HepG2 (cell line): ENCODE measurements around the gene GRK4. TPM values are rescaled to one million over a fixed set of nuclear protein-coding genes. Genes with fewer than 3 reads are reported as not detected.

Experiments
- ATAC-seq: fragments of 200-7000 bp; cut with Tn5 transposase; 3 replicates; pipeline ENCODE4 v1.9.1; 2020; ENCODE audit warnings: mild to moderate bottlenecking, moderate library complexity
- BruUV-seq: library from RNA; stranded (reverse); fragments of 400-500 nt; replicated peaks from 2 replicates; lab custom pipeline; 2021; lab: Mats Ljungman, UMichigan
- CTCF ChIA-PET: fragments of 300-600 bp; formaldehyde crosslinking; extraction: SDS; loops from one replicate; lab custom pipeline; 2021; ENCODE audit warnings: low total read pairs, inconsistent platforms, low intra/inter-chr PET ratio; lab: Yijun Ruan, JAX
- POLR2A ChIA-PET: fragments of 350-600 bp; sonication (Branson Sonifier 250); formaldehyde crosslinking; loops from one replicate; lab custom pipeline; 2020; ENCODE audit warnings: antibody characterized with exemption, inconsistent platforms; lab: Yijun Ruan, JAX
- DNase-seq: peaks from one replicate; pipeline ENCODE4 v3.0.0-alpha.2; 2015; ENCODE audit warnings: low spot score
- FAIRE-seq: peaks from 3 replicates; lab custom pipeline; 2011; peaks lifted over from hg19 to GRCh38; lab: Jason Lieb, UNC
- H2AFZ ChIP-seq: one replicate; pipeline ENCODE4 v1.6.1; 2011; ENCODE audit warnings: low read length, inconsistent platforms
- H3K27ac ChIP-seq: fragments of 300-600 bp; 3 replicates; pipeline ENCODE4 v1.8.0; 2011; ENCODE audit warnings: mixed run types, mild to moderate bottlenecking, mixed read lengths, low read length, inconsistent platforms; ENCODE audit not compliant: insufficient read depth; ENCODE audit errors: extremely low read length
- H3K27me3 ChIP-seq, 2 experiments: fragments of 200-600 bp in 1 of 2; 2 replicates in 1 of 2; 3 replicates in 1 of 2; pipeline versions ENCODE4 v1.6.0 to v1.8.0; 2011; ENCODE audit warnings: low read length in 2 of 2, mild to moderate bottlenecking in 2 of 2, moderate library complexity in 2 of 2, inconsistent platforms in 1 of 2; ENCODE audit not compliant: insufficient read depth in 2 of 2, control insufficient read depth in 1 of 2
- H3K36me3 ChIP-seq, 2 experiments: fragments of 200-600 bp in 1 of 2; replicated peaks in 1 of 2; 2 replicates in 1 of 2; 3 replicates in 1 of 2; pipeline versions ENCODE4 v1.5.1 to v1.8.0; 2011; ENCODE audit warnings: low read length in 2 of 2, inconsistent platforms in 1 of 2; ENCODE audit not compliant: insufficient read depth in 2 of 2, control insufficient read depth in 1 of 2
- H3K4me1 ChIP-seq: 2 replicates; pipeline ENCODE4 v1.5.1; 2012; ENCODE audit warnings: low read length, inconsistent platforms; ENCODE audit not compliant: insufficient read depth
- H3K4me2 ChIP-seq: 2 replicates; pipeline ENCODE4 v1.6.0; 2011; ENCODE audit warnings: low read depth, low read length, inconsistent platforms
- H3K4me3 ChIP-seq, 3 experiments: fragments of 200-600 bp in 1 of 3; sonication (generic), shearing (Covaris generic) in 1 of 3; replicated peaks in 1 of 3; 2 replicates each; pipeline ENCODE4 v1.5.1; 2011 to 2016; ENCODE audit warnings: low read length in 3 of 3, inconsistent platforms in 2 of 3, low read depth in 2 of 3, mild to moderate bottlenecking in 2 of 3, control low read depth in 1 of 3, mixed read lengths in 1 of 3; ENCODE audit not compliant: insufficient read depth in 1 of 3
- H3K79me2 ChIP-seq: one replicate; pipeline ENCODE4 v1.6.1; 2011; ENCODE audit warnings: low read length, inconsistent platforms; ENCODE audit not compliant: insufficient read depth
- H3K9ac ChIP-seq: 2 replicates; pipeline ENCODE4 v1.6.0; 2011; ENCODE audit warnings: mild to moderate bottlenecking, low read depth, low read length, inconsistent platforms; ENCODE audit not compliant: insufficient read depth
- H3K9me3 ChIP-seq: 2 replicates; pipeline ENCODE4 v1.5.1; 2012; ENCODE audit warnings: mild to moderate bottlenecking, low read length
- H4K20me1 ChIP-seq: 2 replicates; pipeline ENCODE4 v1.6.0; 2011; ENCODE audit warnings: inconsistent platforms, mild to moderate bottlenecking, low read length, moderate library complexity; ENCODE audit not compliant: insufficient read depth
- CREB1 ChIP-seq, 2 experiments: fragments of 450-650 bp in 1 of 2; IDR thresholded peaks; 2 replicates each; pipeline ENCODE4 v1.6.1; 2016 to 2017; ENCODE audit warnings: control low read depth in 1 of 2, mild to moderate bottlenecking in 1 of 2, missing compliant biosample characterization in 1 of 2, missing genetic modification characterization in 1 of 2
- GATAD2A ChIP-seq: IDR thresholded peaks from 2 replicates; pipeline ENCODE4 v1.6.1; 2016
- MAFF ChIP-seq: IDR thresholded peaks from 2 replicates; pipeline ENCODE4 v1.6.1; 2011; ENCODE audit warnings: low read depth, low read length, improper control_type of control experiment
- MAFK ChIP-seq, 2 experiments: IDR thresholded peaks in 1 of 2; conservative IDR thresholded peaks in 1 of 2; 2 replicates each; pipeline ENCODE4 v1.6.1; 2011; ENCODE audit warnings: improper control_type of control experiment in 2 of 2, low read length in 2 of 2
- NFE2L1 ChIP-seq: sonication (generic); formaldehyde crosslinking; IDR thresholded peaks from 2 replicates; pipeline ENCODE4 v1.4.0; 2020; ENCODE audit warnings: missing genetic modification reagents, mild to moderate bottlenecking, borderline replicate concordance
- NKX3-1 ChIP-seq: sonication (generic); formaldehyde crosslinking; IDR thresholded peaks from 2 replicates; pipeline ENCODE4 v1.5.0; 2020; ENCODE audit warnings: missing genetic modification reagents
- NR0B2 ChIP-seq: sonication (generic); formaldehyde crosslinking; IDR thresholded peaks from 2 replicates; pipeline ENCODE4 v1.4.0; 2020; ENCODE audit warnings: mild to moderate bottlenecking, missing genetic modification reagents
- ZNF430 ChIP-seq: sonication (generic); formaldehyde crosslinking; IDR thresholded peaks from 2 replicates; pipeline ENCODE4 v1.9.0; 2021; ENCODE audit warnings: mild to moderate bottlenecking, missing genetic modification reagents
- ZNF550 ChIP-seq: sonication (generic); formaldehyde crosslinking; IDR thresholded peaks from 2 replicates; pipeline ENCODE4 v1.4.0; 2020; ENCODE audit warnings: mild to moderate bottlenecking, missing genetic modification reagents, borderline replicate concordance
- ZNF629 ChIP-seq: sonication (generic); formaldehyde crosslinking; conservative IDR thresholded peaks from 2 replicates; pipeline ENCODE4 v1.5.0; 2020; ENCODE audit warnings: missing genetic modification reagents
- ZNF652 ChIP-seq: IDR thresholded peaks from 2 replicates; pipeline ENCODE4 v1.6.1; 2016; ENCODE audit warnings: low read depth, borderline replicate concordance
- WGBS: methylation state at CpG from one replicate; pipeline ENCODE4 v1.1.6; 2017; ENCODE audit warnings: low lambda C conversion rate; 5-methylcytosine and 5-hydroxymethylcytosine counted together
- in situ Hi-C: cut with HindIII; loops from 2 replicates; pipeline ENCODE4 v1.10.0; 2017; ENCODE audit warnings: low pct_unique_long_range_greater_than_20kb; ENCODE audit not compliant: extremely low pct_ligation_motif_present
- intact Hi-C: fragments of 100-400 bp; cut with micrococcal nuclease; formaldehyde crosslinking; loops from one replicate; pipeline ENCODE4 v1.10.0; 2022; ENCODE audit not compliant: unreplicated experiment
- polyA plus RNA-seq, 8 experiments: library from polyadenylated mRNA; depleted of rRNA in 3 of 8; stranded (reverse) in 7 of 8; unstranded in 1 of 8; fragments of >200 nt; fragmentation: Illumina TruSeq in 4 of 8; extraction: Trizol in 4 of 8; gene quantifications; 2 replicates each; pipeline versions ENCODE4 v1.2.1 to v1.2.3, GENCODE V29; 2011 to 2016; ENCODE audit warnings: low read depth in 4 of 8, missing spikeins in 1 of 8, mixed read lengths in 1 of 8; ENCODE audit not compliant: insufficient read depth in 1 of 8
- total RNA-seq, 5 experiments: library from RNA; depleted of rRNA; stranded (reverse); fragments of >200 nt; fragmentation: Illumina TruSeq; extraction: Trizol; gene quantifications; 2 replicates each; pipeline ENCODE4 v1.2.3, GENCODE V29; 2016; ENCODE audit warnings: low read depth in 1 of 5
- TF ChIP-seq, protein P1 (sequence below): sonication (generic); formaldehyde crosslinking; IDR thresholded peaks from 2 replicates; pipeline ENCODE4 v1.4.0; 2020; ENCODE audit warnings: missing genetic modification reagents, borderline replicate concordance

GRK4 gene
- total and polyA plus RNA-seq, 2 of the 13 experiments (the other 11 are each of a cell fraction or from before 2014, with no cell fraction given), result 1.8 to 2.0 TPM

DNA sequence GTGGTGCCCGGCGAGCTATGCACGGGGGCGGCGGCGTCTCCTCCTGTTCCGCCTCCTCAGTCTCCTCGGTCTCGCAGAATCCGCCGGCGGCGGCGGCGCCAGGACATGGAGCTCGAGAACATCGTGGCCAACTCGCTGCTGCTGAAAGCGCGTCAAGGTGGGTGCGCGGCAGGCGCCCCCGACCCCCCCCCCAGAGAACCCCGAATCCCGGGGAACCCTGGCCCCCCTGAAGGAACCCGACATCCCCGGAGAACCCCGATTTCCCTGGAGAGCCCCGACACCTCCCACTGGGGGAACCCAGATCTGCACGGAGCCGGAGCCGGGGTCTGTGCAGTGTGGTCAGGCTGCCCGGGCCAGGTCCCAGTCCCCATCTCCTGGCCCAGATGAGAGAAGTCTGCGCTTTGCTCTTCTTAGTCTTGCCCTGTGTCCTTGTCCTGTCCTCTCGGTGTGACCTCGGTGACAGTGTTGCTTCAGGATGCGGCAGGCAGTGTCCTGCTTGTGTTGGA lies 648 bp downstream of the GRK4 start:
- WGBS, result 4% methylated on average over 8 of the region's 38 CpGs
- H3K27me3 ChIP-seq, result no peaks in the 10 kb centered on the region; a peak in 1 of 5 replicates
- H3K36me3 ChIP-seq, result peaks cover 0 to under 1% of the 10 kb centered on the region in 2 experiments; a peak in 1 of 5 replicates
- H2AFZ ChIP-seq, result no peak overlapping the region
- ChIA-PET POLR2A (interaction anchor here (0.6 to 2.6 kb wide), 12 partner anchors 9 to 992 kb away, joined by 3 to 16 read pairs (median 3); no protein-coding TSS in a partner anchor), CTCF (interaction anchor here (1.8 kb wide), 1 partner anchor 10 kb away, joined by 10 read pairs; no protein-coding TSS in a partner anchor)
- intact Hi-C loops, result no loop called here
- ATAC-seq (peak; percentile 18), FAIRE-seq (no peak), DNase-seq (no peak)
- H3K4me3 ChIP-seq, result peak overlapping the region; percentile 62 to 90 (median 87)
- H3K9ac ChIP-seq, result peak overlapping the region; percentile 62
- BruUV-seq, result no TSS peak
- in situ Hi-C loops, result no loop called here
- H3K27ac ChIP-seq, result no peak overlapping the region
- peaks cover 27% of the 10 kb centered on the region for H3K79me2 ChIP-seq
- H4K20me1 ChIP-seq, result peaks cover 9% of the 10 kb centered on the region; the same call in 1 of the 2 replicates
- H3K4me2 ChIP-seq, result peak overlapping the region; percentile 88
- H3K9me3 ChIP-seq, result no peaks in the 10 kb centered on the region
- TF ChIP-seq NR0B2, result 0 out of 2 replicates have a peak, but pooled peaks have one; percentile 1
- TF ChIP-seq CREB1 (IDR thresholded peaks at IDR 0.05), result no peak
- no peak for TF ChIP-seq CREB1 (CRISPR knock-in tag; IDR thresholded peaks at IDR 0.05)
- peaks cover 31% of the 10 kb centered on the region for H3K4me1 ChIP-seq

GRCh38 chr4:2964706-2965258 lies 1.4 kb downstream of the GRK4 start:
- POLR2A ChIA-PET, result no interaction called here

More at GRCh38 chr4:2964706-2965258, 1.4 kb downstream of the GRK4 start:
- Histone ChIP-seq H2AFZ (no peak overlapping the region), H4K20me1 (peaks cover 9% of the 10 kb centered on the region; the same call in 1 of the 2 replicates), H3K4me3 (peak overlapping the region in 1 of 3 experiments; percentile 90; a peak in 1 of 6 replicates), H3K79me2 (peaks cover 22% of the 10 kb centered on the region), H3K9me3 (no peaks in the 10 kb centered on the region), H3K9ac (peak overlapping the region; percentile 62; the same call in 1 of the 2 replicates), H3K36me3 (no peaks in the 10 kb centered on the region), H3K27ac (no peak overlapping the region), H3K4me2 (peak overlapping the region; percentile 88), H3K4me1 (peaks cover 25% of the 10 kb centered on the region), H3K27me3 (no peaks in the 10 kb centered on the region; a peak in 1 of 5 replicates)
- no TSS peak for BruUV-seq
- intact Hi-C loops (no loop called here), in situ Hi-C loops (no loop called here)
- FAIRE-seq (no peak), ATAC-seq (no peak), DNase-seq (no peak)
- CTCF ChIA-PET, result interaction anchor here (1.0 kb wide), 1 partner anchor 10 kb away, joined by 6 read pairs; no protein-coding TSS in a partner anchor
- WGBS, result 89% methylated on average over 5 of the region's 5 CpGs
- TF ChIP-seq GATAD2A (CRISPR knock-in tag), result no peak
- TF ChIP-seq, protein P1, sequence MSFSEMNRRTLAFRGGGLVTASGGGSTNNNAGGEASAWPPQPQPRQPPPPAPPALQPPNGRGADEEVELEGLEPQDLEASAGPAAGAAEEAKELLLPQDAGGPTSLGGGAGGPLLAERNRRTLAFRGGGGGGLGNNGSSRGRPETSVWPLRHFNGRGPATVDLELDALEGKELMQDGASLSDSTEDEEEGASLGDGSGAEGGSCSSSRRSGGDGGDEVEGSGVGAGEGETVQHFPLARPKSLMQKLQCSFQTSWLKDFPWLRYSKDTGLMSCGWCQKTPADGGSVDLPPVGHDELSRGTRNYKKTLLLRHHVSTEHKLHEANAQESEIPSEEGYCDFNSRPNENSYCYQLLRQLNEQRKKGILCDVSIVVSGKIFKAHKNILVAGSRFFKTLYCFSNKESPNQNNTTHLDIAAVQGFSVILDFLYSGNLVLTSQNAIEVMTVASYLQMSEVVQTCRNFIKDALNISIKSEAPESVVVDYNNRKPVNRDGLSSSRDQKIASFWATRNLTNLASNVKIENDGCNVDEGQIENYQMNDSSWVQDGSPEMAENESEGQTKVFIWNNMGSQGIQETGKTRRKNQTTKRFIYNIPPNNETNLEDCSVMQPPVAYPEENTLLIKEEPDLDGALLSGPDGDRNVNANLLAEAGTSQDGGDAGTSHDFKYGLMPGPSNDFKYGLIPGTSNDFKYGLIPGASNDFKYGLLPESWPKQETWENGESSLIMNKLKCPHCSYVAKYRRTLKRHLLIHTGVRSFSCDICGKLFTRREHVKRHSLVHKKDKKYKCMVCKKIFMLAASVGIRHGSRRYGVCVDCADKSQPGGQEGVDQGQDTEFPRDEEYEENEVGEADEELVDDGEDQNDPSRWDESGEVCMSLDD (CRISPR knock-in tag), result no peak
- TF ChIP-seq ZNF652 (CRISPR knock-in tag), result peak; percentile 75
- TF ChIP-seq NFE2L1 (CRISPR knock-in tag), result no peak
- peak in 1 of 2 experiments; percentile 76; a peak in 3 of 4 replicates for TF ChIP-seq MAFK (conservative IDR thresholded peaks at IDR 0.05 in 1 of 2, IDR thresholded peaks at IDR 0.05 in 1 of 2; ENCODE audit: low read length in 2 of 2)
- peak; percentile 73 for TF ChIP-seq MAFF
- TF ChIP-seq NKX3-1 (CRISPR knock-in tag), result no peak
- TF ChIP-seq ZNF430 (CRISPR knock-in tag), result no peak
- TF ChIP-seq ZNF550, result no peak
- TF ChIP-seq ZNF629 (CRISPR knock-in tag), result no peak
